PC-9 (cell line): ENCODE data around the gene PLEKHA7.

Experiments used
- EZH2 ChIP-seq: fragments of 200-600 bp; sonication (generic); IDR thresholded peaks from 2 replicates; pipeline ENCODE4 v1.8.0; 2017; ENCODE audit warnings: antibody characterized with exemption, low read depth
- TF ChIP-seq, protein P1 (sequence below): fragments of 200-600 bp; sonication (generic); conservative IDR thresholded peaks from 2 replicates; pipeline ENCODE4 v1.6.1; 2017; ENCODE audit warnings: mixed run types, antibody characterized with exemption, mild to moderate bottlenecking, moderate library complexity

- TF ChIP-seq, protein P1, sequence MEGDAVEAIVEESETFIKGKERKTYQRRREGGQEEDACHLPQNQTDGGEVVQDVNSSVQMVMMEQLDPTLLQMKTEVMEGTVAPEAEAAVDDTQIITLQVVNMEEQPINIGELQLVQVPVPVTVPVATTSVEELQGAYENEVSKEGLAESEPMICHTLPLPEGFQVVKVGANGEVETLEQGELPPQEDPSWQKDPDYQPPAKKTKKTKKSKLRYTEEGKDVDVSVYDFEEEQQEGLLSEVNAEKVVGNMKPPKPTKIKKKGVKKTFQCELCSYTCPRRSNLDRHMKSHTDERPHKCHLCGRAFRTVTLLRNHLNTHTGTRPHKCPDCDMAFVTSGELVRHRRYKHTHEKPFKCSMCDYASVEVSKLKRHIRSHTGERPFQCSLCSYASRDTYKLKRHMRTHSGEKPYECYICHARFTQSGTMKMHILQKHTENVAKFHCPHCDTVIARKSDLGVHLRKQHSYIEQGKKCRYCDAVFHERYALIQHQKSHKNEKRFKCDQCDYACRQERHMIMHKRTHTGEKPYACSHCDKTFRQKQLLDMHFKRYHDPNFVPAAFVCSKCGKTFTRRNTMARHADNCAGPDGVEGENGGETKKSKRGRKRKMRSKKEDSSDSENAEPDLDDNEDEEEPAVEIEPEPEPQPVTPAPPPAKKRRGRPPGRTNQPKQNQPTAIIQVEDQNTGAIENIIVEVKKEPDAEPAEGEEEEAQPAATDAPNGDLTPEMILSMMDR, result no peak
- no peak for TF ChIP-seq EZH2
These were observed 137.4 kb downstream of the PLEKHA7 start for GRCh38 chr11:16876837-16877236.
